GM19452 (cell line): ENCODE measurements around the gene FRS3.
"Not testable (repeated sequence)": the region's sequence is repeated elsewhere in the genome, so short reads cannot be mapped to it uniquely, and the experiment has no call there.

ENCODE experiments used
- ATAC-seq: cut with Tn5 transposase; IDR thresholded peaks from one replicate; pipeline ENCODE4 v1.9.1; 2021; ENCODE audit not compliant: unreplicated experiment

The FRS3 gene, protein sequence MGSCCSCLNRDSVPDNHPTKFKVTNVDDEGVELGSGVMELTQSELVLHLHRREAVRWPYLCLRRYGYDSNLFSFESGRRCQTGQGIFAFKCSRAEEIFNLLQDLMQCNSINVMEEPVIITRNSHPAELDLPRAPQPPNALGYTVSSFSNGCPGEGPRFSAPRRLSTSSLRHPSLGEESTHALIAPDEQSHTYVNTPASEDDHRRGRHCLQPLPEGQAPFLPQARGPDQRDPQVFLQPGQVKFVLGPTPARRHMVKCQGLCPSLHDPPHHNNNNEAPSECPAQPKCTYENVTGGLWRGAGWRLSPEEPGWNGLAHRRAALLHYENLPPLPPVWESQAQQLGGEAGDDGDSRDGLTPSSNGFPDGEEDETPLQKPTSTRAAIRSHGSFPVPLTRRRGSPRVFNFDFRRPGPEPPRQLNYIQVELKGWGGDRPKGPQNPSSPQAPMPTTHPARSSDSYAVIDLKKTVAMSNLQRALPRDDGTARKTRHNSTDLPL

DNA sequence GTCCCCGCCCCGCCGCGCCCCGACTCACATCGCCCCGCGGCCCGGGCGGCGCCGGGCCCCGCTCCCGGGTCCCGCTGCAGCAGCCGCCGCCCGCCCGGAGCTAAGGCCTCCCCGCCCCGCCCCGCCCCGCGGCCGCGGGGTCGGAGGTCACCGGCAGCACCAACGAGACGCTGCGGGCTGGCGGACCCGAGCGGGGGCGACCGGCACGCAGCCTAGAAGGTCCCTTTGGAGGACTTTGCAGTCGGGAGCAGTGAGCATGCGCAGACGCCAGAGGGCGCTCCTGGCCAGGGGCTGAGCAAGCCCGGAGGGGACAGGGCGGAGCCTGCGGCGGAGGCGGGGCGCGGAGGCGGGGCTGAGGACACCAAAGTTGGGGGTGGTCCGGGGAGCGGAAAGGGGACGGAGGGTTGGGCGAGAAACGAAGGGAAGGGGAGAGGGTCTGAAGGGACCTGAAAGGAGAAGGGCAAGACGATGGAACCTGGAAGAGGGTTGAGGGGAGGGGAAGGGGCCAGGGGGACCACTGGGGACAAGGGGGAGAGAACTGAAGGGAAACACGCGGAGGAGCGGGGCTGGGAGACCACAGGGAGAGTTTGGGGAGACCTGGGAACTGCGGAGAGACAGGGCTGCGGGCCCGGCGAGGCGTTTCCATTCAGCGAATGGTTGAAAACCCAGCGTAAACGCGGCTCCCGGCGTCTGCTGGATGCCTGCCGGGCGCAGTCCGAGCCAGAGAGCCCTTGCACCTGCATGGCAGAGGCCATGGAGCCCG, at the start of gene FRS3:
TSS of gene FRS3 (minus strand) at position 113 of the 763 bp plus-strand sequence. CDS start 2,913 bp downstream, outside the sequence.
- ATAC-seq = peak; percentile 97

GRCh38 chr6:41826343-41827022, 46.8 kb upstream of the FRS3 start:
- no peak for ATAC-seq

- no peak for ATAC-seq
These were observed 45.2 kb upstream of the FRS3 start for GRCh38 chr6:41824571-41825569.

- no peak for ATAC-seq
These were observed 43.5 kb upstream of the FRS3 start for GRCh38 chr6:41823178-41823577.

DNA sequence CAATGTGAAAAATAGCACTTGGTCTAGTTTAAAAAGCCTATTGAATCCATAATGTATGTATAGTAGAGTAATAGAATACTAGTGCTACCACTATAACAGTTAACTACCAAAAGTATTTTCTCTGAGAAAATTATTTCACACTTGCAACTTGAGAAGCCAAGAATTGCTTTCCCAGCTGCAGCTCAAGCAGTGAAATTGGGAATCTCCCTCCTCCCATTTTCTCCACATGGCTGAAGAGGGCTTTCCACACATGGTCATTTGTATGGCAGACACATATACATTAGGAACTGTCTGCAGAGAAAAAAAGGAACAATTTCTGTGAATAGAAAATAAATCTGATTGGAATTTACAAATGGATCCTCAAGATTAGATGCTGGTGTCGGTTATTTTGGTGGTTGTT, 42.3 kb upstream of the FRS3 start:
- ATAC-seq = no peak

GRCh38 chr6:41821266-41821665, 41.6 kb upstream of the FRS3 start:
- ATAC-seq = no peak

DNA sequence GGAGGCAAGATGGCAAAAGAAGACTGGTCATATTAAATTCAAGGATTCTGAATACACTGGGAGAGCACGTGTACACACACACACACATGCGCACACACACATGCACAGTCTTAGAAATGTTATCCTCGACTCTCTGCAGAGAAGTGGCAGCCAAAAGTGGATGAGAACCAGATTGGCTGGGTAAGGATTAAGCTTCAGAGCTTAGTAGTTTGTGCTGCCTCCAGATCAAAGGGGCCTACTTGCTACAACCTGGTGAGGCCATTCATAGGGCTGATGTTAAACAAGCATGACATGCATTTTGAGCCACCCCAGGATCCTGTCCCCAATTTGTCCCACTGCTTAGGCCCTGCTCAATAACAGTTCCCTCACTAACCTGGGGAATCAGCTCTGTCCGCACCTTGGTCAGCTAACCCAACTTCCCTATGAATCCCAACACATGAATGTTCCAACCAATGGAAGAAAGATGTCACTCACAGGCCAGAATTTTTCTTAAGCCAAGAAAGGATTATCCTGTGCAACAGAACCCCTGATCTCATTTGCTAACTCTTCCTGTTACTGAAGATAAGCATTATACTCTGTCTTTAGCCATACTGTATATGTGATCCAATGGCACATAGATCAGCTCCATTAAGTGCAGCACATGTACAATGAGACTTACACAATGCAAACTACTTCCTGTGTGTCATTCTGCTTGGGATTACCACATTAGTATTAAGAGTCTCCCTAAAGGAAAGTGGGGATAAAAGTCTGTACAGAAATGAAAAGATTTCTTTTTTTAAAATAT, 38.8 kb upstream of the FRS3 start:
- no peak for ATAC-seq

DNA sequence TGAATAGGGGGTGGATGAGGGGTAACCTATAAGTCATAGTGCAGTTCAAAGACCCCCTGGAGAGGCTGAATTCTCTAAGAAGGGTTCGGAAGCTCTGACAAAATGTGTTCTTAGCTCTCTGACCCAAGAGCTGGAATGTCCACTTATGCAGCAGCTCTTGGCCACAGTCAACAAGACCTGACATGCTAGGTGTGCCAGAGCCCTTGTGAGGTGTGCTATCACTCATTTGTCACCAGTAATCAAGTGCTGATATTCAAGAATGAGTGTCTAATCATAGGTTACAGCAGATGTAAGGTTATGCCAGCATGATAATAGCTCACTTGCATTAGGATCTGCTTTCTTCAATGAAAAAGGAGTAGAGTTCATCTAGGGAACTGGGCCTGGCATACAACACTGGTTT, 35.9 kb upstream of the FRS3 start:
- ATAC-seq = no peak

DNA sequence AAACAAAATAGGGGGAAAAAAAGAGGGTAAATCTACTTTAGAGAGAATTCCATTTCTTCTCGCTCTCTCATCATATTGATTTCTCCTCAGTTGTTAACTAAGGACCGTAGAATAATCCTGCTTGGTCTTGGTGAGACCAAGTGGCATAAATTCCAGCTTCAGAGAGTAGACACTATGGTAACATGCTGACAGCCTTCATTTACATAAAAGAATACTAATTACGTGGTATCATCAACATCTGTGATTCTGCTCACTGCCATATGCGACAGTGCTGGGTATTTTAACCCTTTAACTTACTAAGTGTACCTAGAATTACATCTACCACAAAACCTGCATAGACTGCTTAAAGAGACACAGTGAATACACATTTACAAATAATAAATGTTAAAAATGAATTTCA, 34.9 kb upstream of the FRS3 start:
- ATAC-seq = no peak

DNA sequence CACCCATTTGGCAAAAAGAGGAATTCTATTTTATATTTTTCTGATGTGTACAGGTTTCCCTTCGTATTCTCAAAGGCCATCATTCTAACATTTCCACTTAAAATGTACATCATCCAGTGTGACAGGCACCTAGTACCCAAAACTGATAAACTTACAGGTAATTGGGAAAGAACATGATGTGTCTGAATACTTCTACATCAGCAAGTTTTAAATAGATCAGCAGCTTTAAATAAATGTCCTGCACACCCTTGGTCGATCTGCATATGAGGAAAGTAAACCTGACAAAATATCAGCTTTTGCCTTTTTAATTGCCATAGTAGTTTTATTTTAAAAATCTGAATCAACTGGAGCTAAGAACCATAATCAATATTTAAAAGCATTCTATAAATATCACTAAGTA, 34.3 kb upstream of the FRS3 start:
- no peak for ATAC-seq

GRCh38 chr6:41813469-41813868, 33.8 kb upstream of the FRS3 start:
- ATAC-seq = no peak

DNA sequence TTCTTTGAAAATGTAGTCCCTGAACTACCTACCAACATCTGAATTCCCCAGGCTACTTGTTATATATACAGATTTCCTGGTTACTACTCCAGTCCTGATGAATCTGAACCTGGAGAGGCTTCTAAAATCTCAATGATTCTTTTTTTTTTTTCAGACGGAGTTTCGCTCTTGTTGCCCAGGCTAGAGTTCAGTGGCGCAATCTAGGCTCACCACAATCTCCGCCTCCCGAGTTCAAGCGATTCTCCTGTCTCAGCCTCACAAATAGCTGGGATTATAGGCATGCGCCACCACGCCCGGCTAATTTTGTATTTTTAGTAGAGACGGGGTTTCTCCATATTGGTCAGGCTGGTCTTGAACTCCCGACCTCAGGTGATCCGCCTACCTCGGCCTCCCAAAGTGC, 32.2 kb upstream of the FRS3 start:
- ATAC-seq = not testable (repeated sequence)

DNA sequence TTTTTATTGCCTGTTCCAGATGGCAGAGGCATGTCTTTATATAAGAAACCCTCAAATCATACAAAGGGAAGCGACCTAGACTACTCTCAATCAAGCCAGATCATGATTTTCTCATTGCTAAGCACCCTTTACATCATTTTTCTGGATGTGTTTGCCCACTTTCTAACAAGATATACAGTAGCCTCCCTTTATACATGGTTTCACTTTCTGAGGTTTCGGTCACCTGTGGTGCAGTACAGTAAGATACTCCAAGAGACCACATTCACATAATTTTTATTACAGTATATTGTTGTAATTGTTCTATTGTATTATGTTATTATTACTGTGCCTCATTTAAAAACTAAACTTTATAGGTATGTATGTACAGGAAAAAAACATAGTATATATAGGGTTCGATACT, 31.4 kb upstream of the FRS3 start:
- ATAC-seq = no peak

DNA sequence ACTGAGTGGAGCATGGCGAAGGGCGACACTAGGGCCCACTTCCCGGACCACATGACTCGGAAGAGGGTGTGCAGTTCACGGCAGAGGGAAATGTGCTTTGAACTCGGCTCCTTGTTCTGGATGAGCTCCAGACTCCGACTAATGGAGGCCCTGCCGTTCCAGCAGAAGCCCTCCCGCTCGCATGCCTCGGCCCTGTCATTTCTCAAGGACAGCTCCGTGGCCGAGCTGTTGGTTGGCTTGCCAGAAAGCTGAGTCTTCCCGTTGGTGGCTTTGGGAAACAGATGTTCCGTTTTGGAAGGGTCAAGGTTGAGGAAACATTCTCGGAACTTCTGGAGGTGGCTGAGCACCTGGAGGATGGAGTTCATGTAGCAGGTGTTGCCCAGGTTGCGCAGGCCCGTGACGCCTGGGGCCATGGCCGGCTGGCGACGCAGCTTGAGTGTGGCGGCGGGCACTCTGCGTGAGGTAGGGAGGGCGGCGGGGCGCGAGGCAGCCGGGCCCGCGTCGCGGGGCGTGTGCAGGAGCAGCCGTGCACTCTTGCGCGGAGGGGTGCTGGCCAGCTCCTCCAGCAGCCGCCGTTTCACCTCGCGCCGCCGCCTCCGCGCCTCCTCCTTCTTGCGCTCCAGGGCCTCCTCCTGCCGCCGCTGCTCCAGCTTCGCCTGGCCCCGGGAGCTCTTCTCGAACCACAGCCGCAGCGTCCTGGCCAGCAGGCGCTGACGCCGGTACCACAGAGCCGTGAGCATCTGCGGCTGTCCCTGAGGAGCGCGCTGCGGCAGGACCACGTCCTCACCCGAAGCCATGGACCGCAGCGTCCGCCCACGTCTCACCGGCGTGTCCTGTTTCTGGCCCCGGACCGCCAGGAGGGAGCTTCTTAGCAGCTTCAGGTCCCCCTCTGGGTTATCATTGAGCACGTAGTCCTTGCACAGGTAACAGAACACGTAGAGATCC, 26.4 kb upstream of the FRS3 start:
- ATAC-seq = no peak

- ATAC-seq = no peak
These were observed 21.7 kb upstream of the FRS3 start for GRCh38 chr6:41801380-41801779.

DNA sequence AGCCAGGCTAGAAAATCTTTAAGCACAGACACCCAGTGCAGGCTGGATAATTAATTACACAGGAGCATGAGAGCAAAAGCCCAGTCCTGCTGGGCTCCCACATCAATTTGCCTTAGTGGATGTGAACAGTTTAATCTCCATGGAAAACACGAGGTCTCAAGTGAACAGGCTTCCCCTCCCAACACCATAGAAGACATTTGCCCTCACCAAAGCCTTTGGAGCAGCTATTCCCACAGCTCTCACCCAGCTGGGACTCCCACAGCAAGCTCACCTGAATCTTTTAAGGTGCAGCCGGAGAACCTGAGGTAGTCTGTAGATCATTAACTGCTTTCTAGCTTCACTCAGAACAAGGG, 19.8 kb upstream of the FRS3 start:
- no peak for ATAC-seq

DNA sequence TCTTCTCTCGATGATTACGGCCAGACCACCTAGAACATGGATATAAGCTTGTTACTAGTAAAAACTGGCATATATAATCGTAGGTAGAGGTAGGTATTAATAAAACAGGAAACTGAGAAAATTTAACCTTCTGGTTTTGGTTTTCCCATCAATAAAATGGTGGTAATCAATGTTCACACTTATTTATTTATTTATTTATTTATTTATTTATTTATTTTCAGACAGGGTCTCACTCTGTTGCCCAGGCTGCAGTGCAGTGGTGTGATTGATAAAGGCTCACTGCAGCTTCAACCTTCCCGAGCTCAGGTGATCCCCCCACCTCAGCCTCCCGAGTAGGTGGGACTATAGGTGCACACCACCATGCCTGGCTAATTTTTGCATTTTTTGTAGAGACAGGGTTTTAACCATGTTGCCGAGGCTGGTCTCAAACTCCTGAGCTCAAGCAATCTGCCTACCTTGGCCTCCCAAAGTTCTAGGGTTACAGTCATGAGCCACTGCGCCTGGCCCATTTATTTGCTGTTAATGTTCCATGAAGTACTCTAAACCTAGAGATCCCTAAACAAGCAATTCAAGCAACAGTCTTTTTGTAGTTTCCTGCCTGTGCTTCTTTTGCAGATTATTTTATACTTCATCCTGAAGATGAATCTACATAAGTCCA, 19.3 kb upstream of the FRS3 start:
- no peak for ATAC-seq

DNA sequence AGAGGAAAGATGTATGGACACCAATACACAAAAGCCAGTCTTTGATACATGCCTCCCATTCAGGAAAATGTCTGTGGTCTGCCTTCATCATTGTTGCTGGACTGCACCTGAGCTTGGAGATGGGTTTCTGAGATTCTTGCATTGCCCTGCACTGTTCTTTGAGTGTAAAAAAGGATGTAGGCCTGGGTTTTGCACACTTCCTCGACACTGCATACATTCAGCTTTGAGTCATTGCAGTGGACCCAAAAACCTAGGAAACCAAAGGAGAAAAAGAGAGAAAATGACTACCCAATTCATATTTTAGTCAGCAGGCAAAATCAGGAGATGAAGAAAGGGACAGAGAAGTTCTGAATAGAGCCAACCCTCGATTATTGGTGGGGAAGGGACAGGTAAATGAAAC, 16.8 kb upstream of the FRS3 start:
- no peak for ATAC-seq
